NCI-H1092 treated with DMSO at 0.1 percent for 48 hours (cell line): ENCODE results near the gene ANXA5.
"Not testable (repeated sequence)": the region's sequence is repeated elsewhere in the genome, so short reads cannot be mapped to it uniquely, and the experiment has no call there.

Experiments
- DNase-seq: peaks from one replicate; lab custom pipeline; 2025; lab: John Stamatoyannopoulos, UW

ANXA5 gene

DNA sequence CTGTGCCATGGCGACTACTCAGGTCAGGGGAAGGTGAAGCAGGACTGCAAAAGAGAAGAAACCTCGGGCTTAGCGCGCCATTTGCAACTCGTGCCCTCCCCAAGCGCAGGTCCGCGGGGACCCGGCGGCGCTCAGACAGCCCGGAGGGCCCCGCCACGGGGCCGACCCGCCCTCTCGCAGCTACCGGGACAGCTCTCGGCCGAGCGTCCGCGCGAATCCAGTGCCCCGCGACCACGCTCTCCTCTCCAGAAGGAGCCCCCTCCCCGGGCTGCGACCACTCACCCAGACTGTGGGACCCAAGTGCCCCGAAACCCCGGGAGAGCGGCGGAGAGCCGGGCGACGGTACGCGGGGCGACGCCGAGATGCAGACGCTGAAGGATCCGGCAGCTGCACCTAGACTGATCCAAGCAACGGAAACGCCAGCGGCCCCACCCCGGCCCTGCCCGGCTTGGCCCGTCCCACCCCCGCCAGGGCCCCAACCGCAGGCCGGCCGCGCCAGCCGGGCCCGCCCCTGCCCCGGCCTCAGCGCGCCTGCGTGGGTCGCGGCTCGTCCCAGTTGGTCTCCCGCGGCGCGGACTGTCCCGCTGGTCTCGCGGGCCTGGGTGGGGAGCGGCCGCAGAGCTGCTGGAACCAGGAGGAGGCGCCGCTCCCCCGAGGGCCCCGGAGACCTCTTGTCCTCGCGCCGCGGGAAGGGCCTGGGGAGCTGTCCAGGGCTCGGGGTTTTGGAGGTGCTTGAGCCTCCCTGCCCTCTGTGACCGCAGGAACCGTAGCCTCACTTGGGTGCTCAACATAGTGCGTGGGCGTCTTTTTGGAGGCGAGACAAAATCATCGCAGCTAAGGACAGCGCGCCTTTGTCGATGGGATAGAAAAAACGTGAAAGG is at the start of gene ANXA5:
Gene ANXA5 (minus strand): TSS at position 400 of the 881 bp plus-strand sequence. CDS start 391 bp downstream, at position 9.
- peak; percentile 58 for DNase-seq

- no peak for DNase-seq
These were observed 46.0 kb upstream of the ANXA5 start for GRCh38 chr4:121742794-121743193.

- DNase-seq = peak; percentile 26
These were observed 45.0 kb upstream of the ANXA5 start for GRCh38 chr4:121741751-121742150.

DNA sequence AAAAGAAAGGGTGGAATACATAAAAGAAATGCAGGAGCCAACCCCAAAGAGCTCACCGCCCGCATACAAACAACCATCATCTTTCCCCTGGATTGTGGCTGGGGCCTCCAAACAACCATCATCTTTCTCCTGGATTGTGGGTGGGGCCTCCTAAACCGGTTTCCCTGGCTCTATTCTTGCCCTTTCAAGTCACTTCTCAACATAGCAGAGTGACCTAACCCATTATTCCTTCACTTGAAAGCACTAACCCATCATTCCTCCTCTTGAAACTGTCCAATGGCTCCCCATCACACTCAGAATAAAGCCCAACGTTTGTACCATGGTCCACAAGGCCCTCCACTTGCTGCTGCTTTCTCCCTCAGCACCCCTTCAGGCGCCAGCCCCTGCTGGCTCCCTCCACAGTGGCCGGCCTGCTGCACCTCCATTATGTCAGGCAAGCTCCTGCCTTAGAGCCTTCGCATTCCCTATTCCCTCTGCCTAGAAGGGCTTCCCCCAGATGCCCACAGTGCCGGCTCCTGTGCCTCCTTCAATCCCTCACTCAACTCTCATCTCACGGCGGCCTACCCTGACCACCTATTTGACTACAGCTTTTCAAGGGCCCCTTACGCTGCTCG is 44.1 kb upstream of the ANXA5 start:
- DNase-seq = no peak

DNA sequence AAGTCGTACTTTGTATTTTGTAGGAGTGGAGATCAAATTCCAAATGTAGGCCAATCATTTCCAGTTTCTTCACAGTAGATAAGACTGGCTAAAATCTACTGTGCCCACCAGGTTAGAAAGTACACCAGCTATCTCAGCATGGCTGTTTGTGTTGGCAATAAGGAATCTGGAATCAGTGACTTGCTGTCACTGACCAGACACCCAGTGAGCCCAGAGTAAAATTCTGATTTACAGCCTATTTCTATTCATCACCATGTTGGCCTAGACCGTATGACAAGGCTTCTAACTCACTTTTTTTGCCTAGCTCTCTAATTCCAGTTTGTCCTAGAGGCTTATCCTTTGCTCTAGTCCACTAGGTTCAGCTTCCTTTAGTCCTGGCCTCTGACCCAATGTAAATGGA is 42.8 kb upstream of the ANXA5 start:
- no peak for DNase-seq

DNA sequence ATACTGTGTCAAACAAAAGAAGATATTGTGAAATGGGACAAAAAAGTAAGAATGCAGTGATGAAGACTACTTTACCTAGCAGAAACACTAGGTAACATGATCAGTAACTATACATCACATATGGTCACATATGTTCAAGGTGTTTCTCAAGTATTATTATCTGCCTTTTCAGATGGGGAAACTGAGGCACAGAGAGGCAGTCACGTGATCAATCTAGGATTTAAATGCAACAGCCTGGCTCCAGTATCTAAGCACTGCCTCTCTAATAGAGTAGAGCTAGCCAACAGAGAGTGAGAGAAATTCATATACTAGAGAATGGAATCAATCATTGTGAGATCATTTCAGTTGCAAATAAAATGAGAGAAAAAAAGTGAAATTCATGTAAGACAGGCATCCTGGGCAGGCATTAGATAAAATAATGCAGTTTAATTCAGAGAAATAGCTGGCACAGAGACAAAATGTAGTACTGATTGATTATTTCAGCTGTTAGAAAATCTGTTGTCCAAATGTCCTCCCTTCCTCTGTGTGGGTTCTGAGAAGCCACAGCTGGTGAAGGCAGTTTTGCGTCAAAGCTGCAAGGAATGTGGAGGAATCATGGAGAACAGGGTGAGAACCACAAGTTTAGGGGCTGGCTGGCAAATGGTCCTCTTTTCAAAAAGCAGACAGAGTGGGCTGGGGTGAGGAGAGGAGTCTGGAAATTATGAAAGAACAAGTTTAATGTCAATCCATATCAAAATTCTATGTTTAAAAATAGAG is 42.2 kb upstream of the ANXA5 start:
- no peak for DNase-seq

- DNase-seq = no peak
These were observed 41.2 kb upstream of the ANXA5 start for GRCh38 chr4:121737846-121738554.

GRCh38 chr4:121736735-121737351 is 40.1 kb upstream of the ANXA5 start:
- peak; percentile 46 for DNase-seq

DNA sequence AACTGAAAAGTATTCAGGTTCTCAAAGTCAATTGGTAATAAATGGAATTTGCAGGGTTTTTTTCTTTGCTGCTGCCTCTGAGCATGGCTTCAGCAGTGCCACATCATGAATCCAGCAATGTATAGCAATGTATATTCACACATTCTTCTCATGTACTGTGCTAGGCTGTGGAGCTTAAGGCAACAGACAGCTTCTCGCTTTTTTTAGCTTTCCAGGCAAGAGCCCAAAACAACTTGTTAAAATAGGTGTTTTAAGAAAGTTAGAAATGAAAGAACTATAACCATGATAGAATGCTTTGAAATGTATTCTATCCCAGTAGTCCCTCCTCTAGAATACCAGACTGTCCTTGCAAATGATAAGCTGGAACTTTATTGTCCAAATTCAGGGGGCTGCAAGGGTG is 37.8 kb upstream of the ANXA5 start:
- DNase-seq = no peak

- no peak for DNase-seq
These were observed 37.2 kb upstream of the ANXA5 start for GRCh38 chr4:121733942-121734341.

GRCh38 chr4:121729753-121730152 is 33.0 kb upstream of the ANXA5 start:
- not testable (repeated sequence) for DNase-seq

- no peak for DNase-seq
These were observed 32.0 kb upstream of the ANXA5 start for GRCh38 chr4:121728798-121729226.

DNA sequence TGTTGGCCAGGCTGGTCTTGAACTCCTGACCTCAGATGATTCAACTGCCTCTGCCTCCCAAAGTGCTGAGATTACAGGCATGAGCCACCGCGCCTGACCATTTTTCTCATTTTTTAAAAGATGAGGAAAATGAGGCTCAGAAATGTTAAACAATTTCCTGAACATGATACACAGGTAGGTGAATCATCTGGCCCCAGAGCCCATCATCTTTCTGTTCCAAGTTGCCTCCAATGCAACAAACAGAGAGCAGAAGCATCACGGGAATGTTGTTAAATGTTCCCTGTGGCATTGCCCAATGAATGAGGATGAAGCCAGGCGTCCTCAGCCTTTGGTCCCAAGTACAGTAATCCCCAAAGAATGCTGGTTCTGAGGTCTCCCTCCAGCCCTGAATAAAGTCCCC is 31.3 kb upstream of the ANXA5 start:
- no peak for DNase-seq

DNA sequence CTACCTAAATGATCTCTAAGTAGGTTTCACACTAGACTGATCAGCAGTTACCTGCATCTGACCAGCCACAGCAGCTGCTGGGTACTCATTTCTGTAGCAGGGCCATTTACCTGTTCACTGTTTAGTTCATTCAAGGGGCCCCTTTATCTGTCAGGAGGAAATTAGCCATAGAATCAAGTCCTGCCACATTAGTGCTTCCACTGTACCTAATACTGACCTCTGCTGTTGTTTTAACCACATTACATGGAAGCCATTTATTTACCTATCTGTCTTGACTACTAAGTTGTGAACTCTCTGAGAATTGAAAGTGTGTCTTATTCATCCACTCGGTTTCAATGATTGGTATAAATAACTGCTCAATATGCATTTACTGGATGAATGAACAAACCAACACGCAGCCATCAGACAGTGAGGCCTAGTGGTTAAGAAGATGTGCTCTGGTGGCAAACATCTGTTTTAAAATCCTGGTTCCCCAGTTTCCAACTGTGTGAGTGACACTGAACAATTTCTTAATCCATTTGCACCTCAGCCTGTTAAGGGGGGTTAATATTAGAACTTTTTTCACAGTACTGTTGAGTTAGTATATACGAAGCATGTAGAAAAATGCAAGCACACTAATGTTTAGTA is 30.0 kb upstream of the ANXA5 start:
- peak; percentile 44 for DNase-seq

DNA sequence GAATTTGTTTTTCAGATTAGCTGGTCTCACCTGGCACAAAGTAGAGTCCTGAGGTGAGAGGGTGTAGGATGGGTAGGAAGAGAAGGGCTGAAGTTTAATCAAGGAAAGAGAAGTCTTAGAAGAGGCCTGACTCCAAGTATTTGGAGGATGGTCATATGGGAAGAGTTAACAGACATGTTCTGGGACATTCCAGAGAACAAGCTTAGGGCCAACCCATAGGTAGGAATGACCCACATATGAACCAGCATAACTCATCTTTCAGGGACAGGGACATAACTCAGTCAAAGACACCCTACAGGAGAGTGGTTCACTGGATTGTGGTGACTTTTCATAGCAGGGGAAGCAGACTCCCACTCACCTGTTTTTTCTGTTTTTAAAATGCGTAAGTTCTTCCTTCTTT is 27.9 kb upstream of the ANXA5 start:
- no peak for DNase-seq

GRCh38 chr4:121721700-121722099 is 24.9 kb upstream of the ANXA5 start:
- no peak for DNase-seq

DNA sequence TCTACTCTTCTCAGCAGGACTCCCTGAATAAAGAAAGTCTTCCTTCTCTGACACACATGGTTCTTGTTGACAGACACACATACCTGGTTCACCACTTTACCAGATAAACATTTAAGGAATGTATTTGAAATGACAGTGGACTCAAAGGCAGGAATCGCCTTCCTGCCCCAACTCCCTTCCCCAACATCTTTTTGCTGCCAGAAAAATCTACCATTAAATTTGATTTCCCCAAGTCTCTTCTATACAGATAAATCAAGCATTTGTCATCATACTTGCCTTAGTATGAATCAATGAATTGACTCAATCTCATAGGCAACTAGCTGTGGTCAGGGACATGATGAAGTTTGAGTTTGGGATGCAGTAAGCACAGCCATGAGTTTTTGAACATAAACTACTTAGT is 23.3 kb upstream of the ANXA5 start:
- no peak for DNase-seq

GRCh38 chr4:121717680-121718237 is 21.0 kb upstream of the ANXA5 start:
- no peak for DNase-seq

DNA sequence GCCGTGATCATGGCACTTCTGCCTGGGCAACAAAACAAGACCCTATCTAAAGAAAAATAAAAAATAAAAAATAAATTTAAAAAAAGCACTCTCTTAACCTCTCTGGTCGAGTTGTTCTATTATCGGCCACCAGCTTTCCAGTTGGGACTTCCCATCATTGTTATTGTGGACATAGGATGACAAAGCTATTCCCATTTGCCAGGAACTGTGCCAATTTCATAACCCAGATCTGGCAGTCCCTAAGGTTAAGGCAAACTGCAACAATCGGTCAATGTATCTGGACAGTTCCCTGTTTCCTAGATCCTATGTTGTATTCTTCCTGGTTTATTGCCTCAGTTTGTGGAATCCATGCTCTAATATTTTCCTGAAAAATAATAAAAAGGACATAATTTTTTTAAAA is 17.8 kb upstream of the ANXA5 start:
- no peak for DNase-seq

DNA sequence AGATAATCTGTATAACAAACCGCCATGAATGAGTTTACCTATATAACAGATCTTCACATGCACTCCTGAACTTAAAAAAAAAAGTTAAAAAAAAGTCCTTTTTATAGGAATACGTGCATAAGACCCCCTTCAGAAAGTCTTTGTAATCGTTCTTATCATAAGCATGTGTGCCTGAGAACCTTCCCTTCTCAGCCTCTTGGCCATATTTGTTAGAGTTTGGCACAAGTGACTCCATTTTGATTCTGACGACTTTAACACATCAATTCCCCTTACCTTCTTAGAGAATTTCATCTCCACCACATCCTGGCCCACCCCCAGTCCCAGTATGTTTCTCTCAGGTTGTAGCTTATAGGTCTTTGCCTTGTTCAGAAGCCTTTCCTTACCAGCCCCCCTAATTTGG is 16.0 kb upstream of the ANXA5 start:
- DNase-seq = no peak
